HUES64 (cell line): ENCODE measurements around the gene HIVEP3.

Experiments
- H3K27ac ChIP-seq: 2 replicates; pipeline ENCODE4 v1.7.0; 2013; ENCODE audit warnings: low read depth, low read length, inconsistent platforms
- H3K27me3 ChIP-seq: 2 replicates; pipeline ENCODE4 v1.6.1; 2013; ENCODE audit warnings: mild to moderate bottlenecking, low read length; ENCODE audit not compliant: insufficient read depth
- H3K36me3 ChIP-seq: 2 replicates; pipeline ENCODE4 v1.6.1; 2013; ENCODE audit warnings: mild to moderate bottlenecking, low read length; ENCODE audit not compliant: insufficient read depth
- H3K4me1 ChIP-seq: 2 replicates; pipeline ENCODE4 v1.6.1; 2013; ENCODE audit warnings: mild to moderate bottlenecking, low read length, moderate library complexity; ENCODE audit not compliant: insufficient read depth
- H3K4me3 ChIP-seq: 2 replicates; pipeline ENCODE4 v1.5.1; 2013; ENCODE audit warnings: mild to moderate bottlenecking, low read length, moderate library complexity
- H3K9ac ChIP-seq: 2 replicates; pipeline ENCODE4 v1.6.1; 2013; ENCODE audit warnings: mild to moderate bottlenecking, low read depth, low read length
- H3K9me3 ChIP-seq: 2 replicates; pipeline ENCODE4 v1.6.1; 2013; ENCODE audit warnings: low read depth, low read length; ENCODE audit not compliant: insufficient read depth
- WGBS: fragments of 150-250, 120-280 bp; methylation state at CpG from one replicate; pipeline ENCODE4 v1.1.7; 2013; ENCODE audit warnings: missing lambda C conversion rate; 5-methylcytosine and 5-hydroxymethylcytosine counted together

HIVEP3 gene

DNA sequence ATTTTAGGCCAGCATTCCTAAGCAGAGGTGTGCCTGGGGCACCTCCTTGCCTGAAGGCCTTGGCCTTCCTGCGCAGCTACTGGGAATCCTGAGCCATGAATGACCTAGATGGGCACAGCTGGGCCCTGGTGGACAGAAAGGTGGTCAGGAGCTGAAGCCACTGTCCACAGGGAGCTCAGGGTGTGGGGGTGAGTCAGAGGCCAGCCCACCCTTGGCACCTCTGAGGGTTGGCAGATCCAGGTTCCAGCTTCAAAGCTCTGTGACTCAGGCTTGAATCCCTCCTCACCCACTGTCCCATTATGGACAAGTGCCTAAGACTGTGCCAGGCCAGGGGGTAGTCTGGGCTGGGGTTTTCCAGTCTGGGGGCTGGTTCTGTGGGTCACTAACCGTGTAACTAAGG lies 427.8 kb downstream of the HIVEP3 start:
- no peaks in the 10 kb centered on the region for H3K36me3 ChIP-seq
- H3K27me3 ChIP-seq, result peaks cover 2% of the 10 kb centered on the region; the same call in 1 of the 2 replicates
- no peak overlapping the region for H3K27ac ChIP-seq
- H3K9ac ChIP-seq, result no peak overlapping the region
- H3K4me1 ChIP-seq, result peaks cover 32% of the 10 kb centered on the region
- no peaks in the 10 kb centered on the region for H3K9me3 ChIP-seq
- H3K4me3 ChIP-seq, result no peak overlapping the region
- 79% methylated on average over 2 of the region's 2 CpGs for WGBS

GRCh38 chr1:41489561-41489960 lies 429.2 kb downstream of the HIVEP3 start:
- Histone ChIP-seq H3K27me3 (no peaks in the 10 kb centered on the region; the same call in 1 of the 2 replicates), H3K27ac (no peak overlapping the region), H3K4me1 (peaks cover 31% of the 10 kb centered on the region), H3K9ac (no peak overlapping the region), H3K9me3 (no peaks in the 10 kb centered on the region), H3K36me3 (no peaks in the 10 kb centered on the region), H3K4me3 (no peak overlapping the region)
- 91% methylated on average over 5 of the region's 5 CpGs for WGBS

GRCh38 chr1:41488040-41488951 lies 430.4 kb downstream of the HIVEP3 start:
- no peaks in the 10 kb centered on the region for H3K9me3 ChIP-seq
- no peak overlapping the region for H3K27ac ChIP-seq
- 86% methylated on average over 10 of the region's 11 CpGs for WGBS
- no peaks in the 10 kb centered on the region for H3K36me3 ChIP-seq
- H3K4me3 ChIP-seq, result no peak overlapping the region
- no peak overlapping the region for H3K9ac ChIP-seq
- H3K27me3 ChIP-seq, result no peaks in the 10 kb centered on the region; the same call in 1 of the 2 replicates
- peaks cover 31% of the 10 kb centered on the region for H3K4me1 ChIP-seq

DNA sequence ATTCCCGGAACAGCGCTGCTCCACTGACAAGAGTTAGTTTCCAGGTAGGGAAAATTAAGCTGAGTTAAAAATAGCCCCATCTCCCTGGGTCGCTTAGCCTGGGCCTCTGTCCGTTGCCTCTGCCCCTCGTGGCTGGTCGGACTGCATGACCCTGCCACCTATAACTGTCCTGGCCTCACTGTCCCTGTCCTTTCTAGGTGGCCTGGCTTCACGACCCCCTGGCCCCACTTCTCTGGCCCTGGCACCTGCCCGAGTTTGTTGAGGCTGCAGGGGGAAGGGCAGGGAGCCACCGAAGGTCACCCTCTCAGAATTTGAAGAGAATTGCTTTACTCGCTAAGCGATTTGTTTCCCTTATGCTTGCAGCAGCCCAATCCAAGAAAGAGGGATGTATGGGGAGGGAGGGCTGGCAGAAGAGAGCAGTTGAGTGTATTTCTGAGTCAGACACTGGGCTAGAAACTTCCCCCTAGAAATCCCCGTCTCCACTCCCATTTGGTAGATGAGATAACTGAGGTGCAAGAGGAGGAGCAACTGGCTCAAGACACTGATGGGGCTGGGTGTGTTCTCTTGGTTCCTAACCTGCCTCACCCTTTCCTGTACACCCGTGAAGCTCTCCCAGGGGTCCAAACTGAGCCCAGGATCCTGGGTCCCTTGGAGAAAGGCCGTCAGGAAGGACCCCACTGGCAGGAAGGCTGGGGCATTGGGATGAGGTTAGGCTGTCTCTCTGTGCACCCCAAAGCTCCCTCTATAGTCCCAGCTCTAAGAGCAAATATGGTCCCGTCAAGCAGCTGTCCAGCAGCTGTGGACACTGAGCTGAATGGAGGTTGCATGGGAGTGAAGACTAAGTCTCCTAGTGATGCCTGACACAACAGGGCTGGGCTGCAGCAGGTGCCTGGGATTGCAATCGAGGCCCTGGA lies 431.3 kb downstream of the HIVEP3 start:
- no peaks in the 10 kb centered on the region for H3K36me3 ChIP-seq
- peak overlapping the region; percentile 45; the same call in 1 of the 2 replicates for H3K9ac ChIP-seq
- no peaks in the 10 kb centered on the region for H3K9me3 ChIP-seq
- H3K4me1 ChIP-seq, result peaks cover 31% of the 10 kb centered on the region
- H3K4me3 ChIP-seq, result peak overlapping the region; percentile 23; the same call in 1 of the 2 replicates
- no peaks in the 10 kb centered on the region; the same call in 1 of the 2 replicates for H3K27me3 ChIP-seq
- WGBS, result 38% methylated on average over 15 of the region's 16 CpGs
- peak overlapping the region; percentile 87 for H3K27ac ChIP-seq

DNA sequence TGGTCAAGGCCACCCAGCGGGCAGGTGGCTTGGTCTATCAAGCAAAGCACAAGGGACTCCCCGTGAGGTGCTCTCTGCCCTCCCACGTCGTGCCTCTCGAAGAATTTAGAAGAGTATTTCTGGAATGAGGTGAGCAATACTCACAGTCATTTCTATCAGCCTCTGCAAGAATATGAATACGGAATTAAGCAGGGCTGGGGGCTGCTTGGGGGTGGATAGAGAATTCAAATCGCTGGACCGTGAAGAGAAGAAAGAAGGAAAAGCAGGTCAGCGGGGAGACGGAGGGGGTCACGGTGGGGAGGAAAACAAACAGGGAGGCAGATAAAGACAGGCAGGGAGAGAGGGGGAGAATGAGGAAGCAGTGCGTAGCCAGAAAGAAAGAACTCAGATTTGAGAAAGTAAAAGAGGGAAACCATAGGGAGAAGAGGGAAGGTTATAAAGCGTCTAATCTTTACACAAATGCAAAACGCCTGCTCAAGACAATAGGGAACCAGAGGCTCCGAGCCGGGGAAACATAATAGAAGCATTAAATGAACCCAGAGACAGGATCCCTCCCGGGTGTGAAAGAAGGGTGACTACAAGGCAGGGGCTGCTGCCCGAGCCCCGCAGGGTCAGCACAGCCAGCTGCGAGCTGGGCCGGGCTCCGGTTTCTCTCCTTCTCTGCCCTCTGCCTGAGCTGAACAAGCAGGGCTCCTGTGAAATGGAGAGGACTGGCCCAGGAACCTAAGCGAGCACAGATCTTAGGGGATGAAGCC lies 432.2 kb downstream of the HIVEP3 start:
- Histone ChIP-seq H3K27me3 (no peaks in the 10 kb centered on the region; the same call in 1 of the 2 replicates), H3K9ac (peak overlapping the region; percentile 45; the same call in 1 of the 2 replicates), H3K9me3 (no peaks in the 10 kb centered on the region), H3K4me3 (peak overlapping the region; percentile 23; the same call in 1 of the 2 replicates), H3K4me1 (peaks cover 31% of the 10 kb centered on the region), H3K27ac (peak overlapping the region; percentile 87), H3K36me3 (no peaks in the 10 kb centered on the region)
- 11% methylated on average over 23 of the region's 23 CpGs for WGBS

DNA sequence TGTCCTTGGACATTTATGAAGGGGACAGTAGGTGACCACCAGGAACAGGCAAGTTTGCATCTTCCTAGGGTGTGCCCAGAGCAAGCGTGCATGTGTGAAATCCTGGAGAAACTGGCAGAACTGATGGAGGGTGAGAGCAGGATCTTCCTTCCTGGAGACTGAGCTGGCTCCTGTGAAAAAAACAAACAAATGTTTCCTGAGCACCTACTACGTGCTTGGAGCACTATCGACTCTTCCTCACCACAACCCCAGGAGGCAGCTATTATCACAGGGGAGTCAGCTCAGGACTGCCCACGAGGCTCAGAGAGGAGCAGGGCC lies 432.7 kb downstream of the HIVEP3 start:
- Histone ChIP-seq H3K36me3 (no peaks in the 10 kb centered on the region), H3K27ac (peak overlapping the region; percentile 87; the same call in 1 of the 2 replicates), H3K4me1 (peaks cover 31% of the 10 kb centered on the region), H3K27me3 (no peaks in the 10 kb centered on the region; the same call in 1 of the 2 replicates), H3K9ac (no peak overlapping the region; the same call in 1 of the 2 replicates), H3K9me3 (no peaks in the 10 kb centered on the region), H3K4me3 (no peak overlapping the region)
- WGBS, result 46% methylated on average over 4 of the region's 4 CpGs

DNA sequence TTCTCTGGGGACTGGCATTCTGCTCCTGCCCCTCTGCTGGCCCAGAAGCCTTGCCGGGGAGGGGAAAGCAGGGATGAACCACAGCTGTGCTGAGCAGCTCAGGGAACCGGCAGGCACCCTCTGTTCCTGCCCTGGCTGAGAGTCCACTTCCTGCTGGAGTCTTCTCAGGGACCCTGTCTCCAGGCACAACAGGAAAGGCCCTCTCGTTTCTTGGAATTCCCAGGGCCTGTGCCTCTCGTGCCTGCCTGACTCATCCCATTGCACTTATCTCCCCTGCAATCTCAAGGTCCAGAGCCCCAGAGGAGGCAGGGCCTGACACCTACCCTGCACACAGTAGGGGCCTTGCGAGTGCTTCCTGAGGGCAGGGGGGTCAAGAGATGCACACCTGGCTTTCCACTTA lies 433.1 kb downstream of the HIVEP3 start:
- H3K27ac ChIP-seq, result peak overlapping the region; percentile 87; the same call in 1 of the 2 replicates
- no peaks in the 10 kb centered on the region for H3K36me3 ChIP-seq
- H3K4me1 ChIP-seq, result peaks cover 31% of the 10 kb centered on the region
- no peak overlapping the region for H3K4me3 ChIP-seq
- no peak overlapping the region; the same call in 1 of the 2 replicates for H3K9ac ChIP-seq
- 50% methylated on average over 5 of the region's 5 CpGs for WGBS
- H3K27me3 ChIP-seq, result no peaks in the 10 kb centered on the region; the same call in 1 of the 2 replicates
- no peaks in the 10 kb centered on the region for H3K9me3 ChIP-seq

GRCh38 chr1:41484402-41485241 lies 434.1 kb downstream of the HIVEP3 start, which contains the start of gene EDN2:
Gene EDN2 (minus strand): TSS chr1:41484683. CDS start chr1:41484601, 82 bp downstream.
- no peak within 1 kb of the TSS for H3K4me3 ChIP-seq
- H3K27ac ChIP-seq, result peak within 1 kb of the TSS; percentile 87; the same call in 1 of the 2 replicates
- H3K9ac ChIP-seq, result no peak within 1 kb of the TSS; the same call in 1 of the 2 replicates
- no peaks in the 10 kb centered on the region for H3K36me3 ChIP-seq
- peaks cover 31% of the 10 kb centered on the region for H3K4me1 ChIP-seq
- 87% methylated on average over 27 of the region's 27 CpGs for WGBS
- no peaks in the 10 kb centered on the region for H3K9me3 ChIP-seq
- no peaks in the 10 kb centered on the region; the same call in 1 of the 2 replicates for H3K27me3 ChIP-seq

DNA sequence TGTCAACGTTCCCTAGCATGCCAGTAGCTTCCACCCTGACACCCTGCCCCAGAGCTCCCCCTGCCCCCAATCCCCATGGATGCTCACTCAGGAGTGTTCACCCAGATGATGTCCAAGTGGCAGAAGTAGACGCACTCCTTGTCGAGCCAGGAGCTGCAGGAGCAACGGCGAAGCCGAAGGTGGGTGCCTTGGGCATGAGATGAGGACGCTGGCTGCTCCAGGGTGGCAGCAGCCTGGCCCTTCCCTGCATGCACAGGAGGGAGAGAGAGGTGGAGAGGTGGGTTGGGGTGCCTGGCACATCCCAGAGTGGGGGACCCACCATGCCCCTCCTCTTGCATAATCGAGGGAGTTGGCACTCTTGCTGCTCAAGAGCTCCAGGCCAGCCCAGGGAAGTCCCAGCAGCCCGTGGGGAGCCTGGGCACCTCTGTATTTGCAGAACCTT lies 434.7 kb downstream of the HIVEP3 start:
- 85% methylated on average over 9 of the region's 9 CpGs for WGBS
- H3K4me1 ChIP-seq, result peaks cover 31% of the 10 kb centered on the region
- no peak overlapping the region for H3K9ac ChIP-seq

More for the DNA sequence above, 434.7 kb downstream of the HIVEP3 start:
- Histone ChIP-seq H3K4me3 (no peak overlapping the region), H3K9me3 (no peaks in the 10 kb centered on the region), H3K36me3 (no peaks in the 10 kb centered on the region), H3K27me3 (no peaks in the 10 kb centered on the region; the same call in 1 of the 2 replicates), H3K27ac (no peak overlapping the region)
